ENCODE results near the gene ARHGAP9. TPM values are rescaled to one million over a fixed set of nuclear protein-coding genes. Genes with fewer than 3 reads are reported as not detected.

The ARHGAP9 gene
- total RNA-seq, 1 experiment from 2014 or later: 30.6 TPM

DNA sequence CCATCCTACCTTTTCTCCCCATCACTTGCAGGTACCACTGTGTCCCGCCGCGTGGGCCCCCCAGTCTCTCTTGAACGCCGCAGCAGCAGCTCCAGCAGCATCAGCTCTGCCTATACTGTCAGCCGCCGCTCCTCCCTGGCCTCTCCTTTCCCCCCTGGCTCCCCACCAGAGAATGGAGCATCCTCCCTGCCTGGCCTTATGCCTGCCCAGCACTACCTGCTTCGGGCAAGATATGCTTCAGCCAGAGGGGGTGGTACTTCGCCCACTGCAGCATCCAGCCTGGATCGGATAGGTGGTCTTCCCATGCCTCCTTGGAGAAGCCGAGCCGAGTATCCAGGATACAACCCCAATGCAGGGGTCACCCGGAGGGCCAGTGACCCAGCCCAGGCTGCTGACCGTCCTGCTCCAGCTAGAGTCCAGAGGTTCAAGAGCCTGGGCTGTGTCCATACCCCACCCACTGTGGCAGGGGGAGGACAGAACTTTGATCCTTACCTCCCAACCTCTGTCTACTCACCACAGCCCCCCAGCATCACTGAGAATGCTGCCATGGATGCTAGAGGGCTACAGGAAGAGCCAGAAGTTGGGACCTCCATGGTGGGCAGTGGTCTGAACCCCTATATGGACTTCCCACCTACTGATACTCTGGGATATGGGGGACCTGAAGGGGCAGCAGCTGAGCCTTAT, 9.2 kb downstream of the ARHGAP9 start:
- peak; percentile 78 to 96 for DNase-seq (ENCODE audit: low read depth in 1 of 2, low spot score in 2 of 2)
- Histone ChIP-seq H3K4me3 (no peak overlapping the region), H3K27me3 (replicated peaks) (no peaks in the 10 kb centered on the region), H3K4me1 (replicated peaks) (no peaks in the 10 kb centered on the region), H3K27ac (no peak overlapping the region), H3K36me3 (peaks cover 75% of the 10 kb centered on the region), H3K9me3 (replicated peaks) (peaks cover 3% of the 10 kb centered on the region; the same call in 1 of the 2 replicates)

- DNase-seq (ENCODE audit: low read depth in 1 of 2, low spot score in 2 of 2): peak; percentile 76 to 96
- H3K36me3 ChIP-seq: peaks cover 84% of the 10 kb centered on the region
- H3K4me1 ChIP-seq (replicated peaks): no peaks in the 10 kb centered on the region
- no peak overlapping the region for H3K4me3 ChIP-seq
- peaks cover 3% of the 10 kb centered on the region; the same call in 1 of the 2 replicates for H3K9me3 ChIP-seq (replicated peaks)
- no peaks in the 10 kb centered on the region for H3K27me3 ChIP-seq (replicated peaks)
- H3K27ac ChIP-seq: no peak overlapping the region
These were observed 10.1 kb downstream of the ARHGAP9 start for GRCh38 chr12:57469296-57470164.

DNA sequence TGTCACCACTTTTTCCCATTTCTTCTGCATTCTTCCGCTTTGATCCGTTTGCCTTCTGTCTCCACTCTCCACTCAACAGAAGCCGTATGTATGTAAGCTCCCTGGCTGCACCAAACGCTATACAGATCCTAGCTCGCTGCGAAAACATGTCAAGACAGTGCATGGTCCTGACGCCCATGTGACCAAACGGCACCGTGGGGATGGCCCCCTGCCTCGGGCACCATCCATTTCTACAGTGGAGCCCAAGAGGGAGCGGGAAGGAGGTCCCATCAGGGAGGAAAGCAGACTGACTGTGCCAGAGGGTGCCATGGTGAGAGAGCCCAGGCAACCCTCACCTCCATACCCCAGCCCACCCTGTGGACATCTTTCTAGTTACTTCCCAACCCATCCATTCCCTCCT, 11.8 kb downstream of the ARHGAP9 start:
- H3K4me1 ChIP-seq (replicated peaks): peaks cover 4% of the 10 kb centered on the region
- peaks cover 100% of the 10 kb centered on the region for H3K36me3 ChIP-seq
- peaks cover 3% of the 10 kb centered on the region; the same call in 1 of the 2 replicates for H3K9me3 ChIP-seq (replicated peaks)
- H3K27ac ChIP-seq: no peak overlapping the region
- peak; percentile 76 to 96 for DNase-seq (ENCODE audit: low read depth in 1 of 2, low spot score in 2 of 2)
- no peak overlapping the region for H3K4me3 ChIP-seq
- no peaks in the 10 kb centered on the region for H3K27me3 ChIP-seq (replicated peaks)

GRCh38 chr12:57467212-57467874, 12.3 kb downstream of the ARHGAP9 start:
- H3K4me1 ChIP-seq (replicated peaks): peaks cover 10% of the 10 kb centered on the region
- peaks cover 3% of the 10 kb centered on the region; the same call in 1 of the 2 replicates for H3K9me3 ChIP-seq (replicated peaks)
- peak; percentile 70 to 95 for DNase-seq (ENCODE audit: low read depth in 1 of 2, low spot score in 2 of 2)
- H3K36me3 ChIP-seq: peaks cover 96% of the 10 kb centered on the region
- H3K27ac ChIP-seq: no peak overlapping the region
- H3K27me3 ChIP-seq (replicated peaks): no peaks in the 10 kb centered on the region
- H3K4me3 ChIP-seq: no peak overlapping the region

- peak; percentile 75 to 94 for DNase-seq (ENCODE audit: low read depth in 1 of 2, low spot score in 2 of 2)
- no peak overlapping the region for H3K27ac ChIP-seq
- no peaks in the 10 kb centered on the region for H3K27me3 ChIP-seq (replicated peaks)
- H3K9me3 ChIP-seq (replicated peaks): 0 out of 2 replicates have a peak, but pooled peaks cover 3% of the 10 kb centered on the region
- peaks cover 86% of the 10 kb centered on the region for H3K36me3 ChIP-seq
- peaks cover 20% of the 10 kb centered on the region for H3K4me1 ChIP-seq (replicated peaks)
- H3K4me3 ChIP-seq: no peak overlapping the region
These were observed 13.7 kb downstream of the ARHGAP9 start for GRCh38 chr12:57465747-57466505.

DNA sequence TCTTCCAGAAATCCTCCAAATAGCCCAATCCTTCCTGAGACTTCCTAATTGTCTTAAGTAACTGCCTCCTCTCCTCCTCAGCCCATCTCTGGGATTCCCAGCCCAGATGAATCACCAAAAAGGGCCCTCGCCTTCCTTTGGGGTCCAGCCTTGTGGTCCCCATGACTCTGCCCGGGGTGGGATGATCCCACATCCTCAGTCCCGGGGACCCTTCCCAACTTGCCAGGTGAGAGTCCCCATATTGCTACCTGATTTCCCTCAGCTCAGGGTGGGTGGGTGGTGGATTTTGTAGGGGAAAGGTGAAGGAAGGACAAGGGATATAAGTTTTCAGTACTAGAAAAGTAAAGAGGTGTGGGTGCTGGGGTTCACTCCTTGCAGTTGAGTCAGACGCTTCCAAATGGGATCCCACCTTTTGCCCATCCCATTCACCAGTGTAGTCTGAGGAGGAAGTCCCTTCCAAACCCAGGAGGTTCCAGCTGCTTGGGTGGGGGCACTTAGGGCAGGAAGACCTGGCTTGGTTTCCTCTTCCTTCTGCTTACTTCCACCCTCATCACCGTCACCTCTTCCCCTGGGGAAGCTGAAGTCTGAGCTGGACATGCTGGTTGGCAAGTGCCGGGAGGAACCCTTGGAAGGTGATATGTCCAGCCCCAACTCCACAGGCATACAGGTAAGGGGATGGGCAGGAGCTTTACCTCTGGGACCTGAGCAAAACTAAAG, 14.5 kb downstream of the ARHGAP9 start:
- peaks cover 27% of the 10 kb centered on the region for H3K4me1 ChIP-seq (replicated peaks)
- 0 out of 2 replicates have a peak, but pooled peaks cover 3% of the 10 kb centered on the region for H3K9me3 ChIP-seq (replicated peaks)
- H3K27ac ChIP-seq: no peak overlapping the region
- no peaks in the 10 kb centered on the region for H3K27me3 ChIP-seq (replicated peaks)
- DNase-seq (ENCODE audit: low read depth in 1 of 2, low spot score in 2 of 2): peak; percentile 73 to 96
- H3K4me3 ChIP-seq: no peak overlapping the region
- peaks cover 81% of the 10 kb centered on the region for H3K36me3 ChIP-seq

- peaks cover 27% of the 10 kb centered on the region for H3K4me1 ChIP-seq (replicated peaks)
- no peaks in the 10 kb centered on the region for H3K9me3 ChIP-seq (replicated peaks)
- H3K27me3 ChIP-seq (replicated peaks): no peaks in the 10 kb centered on the region
- peaks cover 75% of the 10 kb centered on the region for H3K36me3 ChIP-seq
- DNase-seq (ENCODE audit: low read depth in 1 of 2, low spot score in 2 of 2): peak; percentile 69 to 96
- H3K27ac ChIP-seq: no peak overlapping the region
- H3K4me3 ChIP-seq: no peak overlapping the region
These were observed 15.1 kb downstream of the ARHGAP9 start for GRCh38 chr12:57464569-57464968.

DNA sequence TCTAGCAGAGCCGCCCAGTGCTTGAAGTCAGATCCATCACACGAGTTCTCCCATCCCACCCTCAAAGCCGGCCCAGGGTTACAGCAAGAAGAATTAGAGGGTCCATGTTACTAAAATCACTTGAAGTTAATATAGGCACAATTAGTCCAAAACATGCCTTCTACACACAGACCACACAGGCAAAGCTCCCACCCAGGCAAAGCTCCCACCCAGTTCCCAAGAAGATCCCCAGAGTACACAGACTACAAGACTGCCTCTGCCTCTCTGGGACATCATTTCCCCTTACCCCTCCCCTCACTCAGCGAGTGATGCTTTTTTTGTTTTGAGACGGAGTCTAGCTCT, 16.8 kb downstream of the ARHGAP9 start:
- Histone ChIP-seq H3K27ac (no peak overlapping the region), H3K9me3 (replicated peaks) (no peaks in the 10 kb centered on the region), H3K27me3 (replicated peaks) (no peaks in the 10 kb centered on the region), H3K4me1 (replicated peaks) (peaks cover 42% of the 10 kb centered on the region), H3K4me3 (peak overlapping the region; percentile 50), H3K36me3 (peaks cover 70% of the 10 kb centered on the region)
- DNase-seq (ENCODE audit: low read depth in 1 of 2, low spot score in 2 of 2): no peak

DNA sequence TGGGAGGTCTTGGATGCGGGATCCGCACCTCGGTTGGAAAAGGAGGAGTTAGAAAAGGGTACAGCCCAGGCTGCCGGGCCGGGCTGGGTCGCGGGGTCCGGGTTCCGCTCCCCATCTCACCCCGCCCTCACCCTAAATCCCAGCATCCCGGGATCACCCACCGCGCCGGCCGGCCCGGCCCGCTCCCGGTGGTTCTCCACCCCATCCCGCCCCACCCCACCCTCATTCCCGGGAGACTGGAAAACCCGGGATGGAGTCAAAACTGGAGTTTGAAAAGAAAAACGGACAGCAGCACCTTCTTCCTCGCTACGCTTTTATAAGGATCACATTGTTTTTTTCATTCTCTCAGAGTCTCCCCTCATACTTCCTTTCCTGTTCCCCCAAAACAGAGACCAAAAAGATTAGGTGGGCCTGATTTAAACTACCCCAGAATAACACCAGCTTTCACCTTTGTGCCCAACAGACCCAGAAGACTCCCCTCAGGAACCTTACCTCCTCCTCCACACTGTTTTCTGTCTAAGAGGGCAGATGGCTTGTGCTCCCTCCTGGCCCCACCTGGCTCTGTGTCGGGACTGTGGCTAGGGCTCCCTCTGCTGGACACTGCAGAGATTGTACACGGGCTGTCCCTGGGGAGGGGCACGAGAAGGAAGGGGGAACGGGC, 17.3 kb downstream of the ARHGAP9 start:
- Histone ChIP-seq H3K36me3 (peaks cover 68% of the 10 kb centered on the region), H3K4me1 (replicated peaks) (peaks cover 47% of the 10 kb centered on the region), H3K4me3 (peak overlapping the region; percentile 50), H3K27ac (peak overlapping the region; percentile 92), H3K27me3 (replicated peaks) (no peaks in the 10 kb centered on the region), H3K9me3 (replicated peaks) (no peaks in the 10 kb centered on the region)
- peak in 1 of 2 experiments; percentile 100 for DNase-seq (ENCODE audit: low read depth in 1 of 2, low spot score in 2 of 2)

DNA sequence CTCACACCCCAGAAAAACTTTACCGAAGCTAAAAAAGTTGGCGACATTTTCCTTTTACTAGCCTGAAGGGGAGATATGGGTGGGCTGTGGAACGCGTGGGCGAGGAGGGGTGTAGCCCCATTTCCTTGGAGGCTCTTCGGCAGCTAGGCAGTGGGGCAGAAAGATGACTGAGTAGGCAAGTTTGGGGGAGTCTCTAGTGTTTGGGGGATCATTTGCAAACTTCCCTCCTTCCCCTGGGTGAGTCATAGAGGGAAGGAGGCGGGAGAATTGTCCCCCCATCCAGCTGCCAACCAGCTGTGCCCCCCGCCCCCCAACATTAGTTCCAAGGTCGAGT, 17.8 kb downstream of the ARHGAP9 start:
- Histone ChIP-seq H3K4me3 (peak overlapping the region; percentile 50), H3K36me3 (peaks cover 68% of the 10 kb centered on the region), H3K27me3 (replicated peaks) (no peaks in the 10 kb centered on the region), H3K27ac (peak overlapping the region; percentile 92), H3K4me1 (replicated peaks) (peaks cover 51% of the 10 kb centered on the region), H3K9me3 (replicated peaks) (no peaks in the 10 kb centered on the region)
- no peak for DNase-seq (ENCODE audit: low read depth in 1 of 2, low spot score in 2 of 2)

DNA sequence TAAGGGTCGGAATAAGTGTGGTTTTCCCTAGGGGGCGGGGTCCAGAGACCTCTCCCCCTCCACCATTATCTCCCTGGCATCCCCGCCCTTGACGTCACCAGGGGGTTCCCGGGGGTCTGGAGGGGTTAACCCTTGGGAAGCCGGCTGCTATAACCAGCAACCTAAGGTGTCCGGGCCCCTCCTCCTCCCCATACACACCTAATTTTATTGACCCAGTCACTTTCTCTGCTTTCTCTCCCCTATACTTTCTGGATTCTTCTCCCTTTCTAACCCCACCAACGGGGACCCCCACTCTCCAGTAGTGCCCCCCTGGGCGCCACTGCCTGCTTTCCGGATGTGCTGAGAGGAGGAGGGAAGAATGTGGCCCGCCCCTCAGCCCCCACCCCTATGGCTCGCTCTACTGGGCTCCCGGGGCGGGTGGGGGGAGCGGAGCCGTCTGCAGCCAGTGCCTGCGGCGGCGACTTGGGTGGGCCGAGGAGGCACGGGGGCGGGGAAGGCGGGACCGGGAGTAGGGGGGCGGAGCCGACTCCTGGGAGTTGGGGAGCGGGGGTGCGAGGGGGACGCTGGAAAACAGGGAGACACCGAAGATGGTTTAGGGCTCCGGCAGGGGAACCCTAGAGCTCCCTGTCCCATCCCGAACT, 18.3 kb downstream of the ARHGAP9 start:
- Histone ChIP-seq H3K9me3 (replicated peaks) (no peaks in the 10 kb centered on the region), H3K27me3 (replicated peaks) (no peaks in the 10 kb centered on the region), H3K36me3 (peaks cover 68% of the 10 kb centered on the region), H3K4me3 (peak overlapping the region; percentile 50), H3K4me1 (replicated peaks) (peaks cover 55% of the 10 kb centered on the region), H3K27ac (peak overlapping the region; percentile 92)
- peak in 1 of 2 experiments; percentile 100 for DNase-seq (ENCODE audit: low read depth in 1 of 2, low spot score in 2 of 2)

DNA sequence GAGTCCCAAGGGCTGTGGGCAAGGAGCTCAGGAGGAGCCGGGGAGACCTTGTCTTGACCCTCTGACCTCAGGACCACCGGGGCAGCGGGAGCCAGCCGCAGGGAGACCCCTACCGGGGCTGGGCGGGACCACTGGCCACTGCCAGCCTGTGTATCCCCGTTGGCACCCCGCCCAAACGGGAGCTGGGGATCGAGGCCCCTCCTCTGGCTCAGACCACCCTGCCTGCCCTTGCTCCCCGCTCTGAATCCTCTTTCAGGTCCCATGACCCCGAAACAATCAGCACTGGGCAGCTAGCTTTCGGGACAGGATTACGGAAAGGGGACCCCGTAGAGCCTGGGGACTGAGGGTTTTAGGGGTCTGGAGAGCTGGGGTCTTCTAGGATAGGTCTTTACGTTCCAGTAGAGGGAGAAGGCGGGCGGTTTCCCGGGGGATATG, 18.8 kb downstream of the ARHGAP9 start:
- Histone ChIP-seq H3K36me3 (peaks cover 68% of the 10 kb centered on the region), H3K9me3 (replicated peaks) (no peaks in the 10 kb centered on the region), H3K4me1 (replicated peaks) (peaks cover 60% of the 10 kb centered on the region), H3K27ac (peak overlapping the region; percentile 92), H3K4me3 (peak overlapping the region; percentile 50), H3K27me3 (replicated peaks) (no peaks in the 10 kb centered on the region)
- peak in 1 of 2 experiments; percentile 100 for DNase-seq (ENCODE audit: low read depth in 1 of 2, low spot score in 2 of 2)
